OCI-LY1 (cell line): ENCODE measurements around the gene CRYBB2.
"Not testable (repeated sequence)": the region's sequence is repeated elsewhere in the genome, so short reads cannot be mapped to it uniquely, and the experiment has no call there.

Experiments
- H2AFZ ChIP-seq: fragments of 200-600 bp; sonication (generic), shearing (Covaris generic); 2 replicates; pipeline ENCODE4 v1.6.0; 2014; ENCODE audit warnings: antibody characterized with exemption, mild to moderate bottlenecking, low read length
- H3F3A ChIP-seq: fragments of 200-600 bp; sonication (generic), shearing (Covaris generic); 2 replicates; pipeline ENCODE4 v1.6.0; 2014; ENCODE audit warnings: mild to moderate bottlenecking, antibody characterized with exemption, low read length, moderate library complexity; ENCODE audit not compliant: insufficient read depth
- H3K27ac ChIP-seq: fragments of 200-600 bp; sonication (generic); 2 replicates; pipeline ENCODE4 v1.5.1; 2014; ENCODE audit warnings: low read length, mixed run types, mild to moderate bottlenecking, low read depth; ENCODE audit not compliant: poor library complexity, severe bottlenecking
- H3K27me3 ChIP-seq: fragments of 200-600 bp; sonication (generic); 2 replicates; pipeline ENCODE4 v1.6.0; 2014; ENCODE audit warnings: antibody characterized with exemption, mild to moderate bottlenecking, low read length, moderate library complexity; ENCODE audit not compliant: insufficient read depth
- H3K36me3 ChIP-seq: fragments of 200-600 bp; sonication (generic); 2 replicates; pipeline ENCODE4 v1.6.1; 2014; ENCODE audit warnings: mild to moderate bottlenecking, antibody characterized with exemption, low read length, moderate library complexity, mixed read lengths; ENCODE audit not compliant: insufficient read depth
- H3K4me1 ChIP-seq: fragments of 200-600 bp; sonication (generic); 2 replicates; pipeline ENCODE4 v1.5.1; 2014; ENCODE audit warnings: mild to moderate bottlenecking, low read length, moderate library complexity; ENCODE audit not compliant: insufficient read depth, severe bottlenecking
- H3K4me2 ChIP-seq: fragments of 200-600 bp; sonication (generic), shearing (Covaris generic); 2 replicates; pipeline ENCODE4 v1.6.1; 2014; ENCODE audit warnings: low read length
- H3K4me3 ChIP-seq: fragments of 200-600 bp; sonication (generic); 2 replicates; pipeline ENCODE4 v1.5.1; 2014; ENCODE audit warnings: low read length, low read depth, mild to moderate bottlenecking, mixed read lengths; ENCODE audit not compliant: poor library complexity, severe bottlenecking
- H3K79me2 ChIP-seq: fragments of 200-600 bp; shearing (Covaris generic); 2 replicates; pipeline ENCODE4 v1.6.1; 2016; ENCODE audit warnings: mixed run types, low read length, mixed read lengths; ENCODE audit not compliant: insufficient read depth
- H3K9ac ChIP-seq: fragments of 200-600 bp; sonication (generic), shearing (Covaris generic); 2 replicates; pipeline ENCODE4 v1.6.1; 2014; ENCODE audit warnings: mild to moderate bottlenecking, low read length, mixed read lengths
- H3K9me2 ChIP-seq: fragments of 200-600 bp; sonication (generic), shearing (Covaris generic); 2 replicates; pipeline ENCODE4 v1.6.1; 2014; ENCODE audit warnings: low read depth, mild to moderate bottlenecking, low read length, mixed read lengths
- H3K9me3 ChIP-seq: fragments of 200-600 bp; shearing (Covaris generic); 2 replicates; pipeline ENCODE4 v1.6.1; 2014; ENCODE audit warnings: low read length, mixed read lengths
- H4K20me1 ChIP-seq: fragments of 200-600 bp; sonication (generic), shearing (Covaris generic); 2 replicates; pipeline ENCODE4 v1.6.0; 2016; ENCODE audit warnings: mild to moderate bottlenecking, low read length; ENCODE audit not compliant: insufficient read depth
- CTCF ChIP-seq: fragments of 200-600 bp; sonication (generic), shearing (Covaris generic); IDR thresholded peaks from 2 replicates; pipeline ENCODE4 v1.5.1; 2017; ENCODE audit warnings: mild to moderate bottlenecking, antibody characterized with exemption, low read length, moderate library complexity, mixed read lengths
- EZH2 ChIP-seq: fragments of 200-600 bp; sonication (generic), shearing (Covaris generic); IDR thresholded peaks from 2 replicates; pipeline ENCODE4 v1.8.0; 2017; ENCODE audit warnings: borderline replicate concordance, mixed run types, mild to moderate bottlenecking, antibody characterized with exemption, low read length, moderate library complexity, mixed read lengths

The CRYBB2 gene

GRCh38 chr22:25221790-25222189 is 2.4 kb downstream of the CRYBB2 start:
- no peaks in the 10 kb centered on the region for H4K20me1 ChIP-seq
- H3K9ac ChIP-seq, result no peak overlapping the region
- TF ChIP-seq CTCF (no peak), EZH2 (no peak)
- no peak overlapping the region for H3K4me2 ChIP-seq
- H3K27ac ChIP-seq, result no peak overlapping the region
- H3K4me3 ChIP-seq, result no peak overlapping the region
- H3K9me3 ChIP-seq, result no peaks in the 10 kb centered on the region
- no peaks in the 10 kb centered on the region for H3K79me2 ChIP-seq
- H3K9me2 ChIP-seq, result no peaks in the 10 kb centered on the region
- no peaks in the 10 kb centered on the region for H3K4me1 ChIP-seq
- H3K36me3 ChIP-seq, result no peaks in the 10 kb centered on the region
- H3K27me3 ChIP-seq, result no peaks in the 10 kb centered on the region
- H3F3A ChIP-seq, result no peaks in the 10 kb centered on the region
- H2AFZ ChIP-seq, result no peak overlapping the region

GRCh38 chr22:25223269-25223850 is 3.9 kb downstream of the CRYBB2 start:
- no peaks in the 10 kb centered on the region for H3K9me2 ChIP-seq
- H4K20me1 ChIP-seq, result no peaks in the 10 kb centered on the region
- no peaks in the 10 kb centered on the region for H3K79me2 ChIP-seq
- no peaks in the 10 kb centered on the region for H3K4me1 ChIP-seq
- TF ChIP-seq EZH2, result no peak
- no peak overlapping the region for H3K4me2 ChIP-seq
- H3F3A ChIP-seq, result no peaks in the 10 kb centered on the region
- H3K9ac ChIP-seq, result no peak overlapping the region
- no peaks in the 10 kb centered on the region for H3K27me3 ChIP-seq
- H3K9me3 ChIP-seq, result no peaks in the 10 kb centered on the region
- H2AFZ ChIP-seq, result no peak overlapping the region
- H3K4me3 ChIP-seq, result no peak overlapping the region
- no peaks in the 10 kb centered on the region for H3K36me3 ChIP-seq
- no peak overlapping the region for H3K27ac ChIP-seq

- H3K4me1 ChIP-seq, result no peaks in the 10 kb centered on the region
- no peaks in the 10 kb centered on the region for H3K36me3 ChIP-seq
- no peak overlapping the region for H3K4me3 ChIP-seq
- no peak overlapping the region for H3K4me2 ChIP-seq
- no peaks in the 10 kb centered on the region for H3K79me2 ChIP-seq
- H3K9ac ChIP-seq, result no peak overlapping the region
- H3K27me3 ChIP-seq, result no peaks in the 10 kb centered on the region
- TF ChIP-seq EZH2, result no peak
- TF ChIP-seq CTCF, result no peak
- no peaks in the 10 kb centered on the region for H3F3A ChIP-seq
- H3K9me2 ChIP-seq, result no peaks in the 10 kb centered on the region
- H3K27ac ChIP-seq, result no peak overlapping the region
- no peaks in the 10 kb centered on the region for H3K9me3 ChIP-seq
- H4K20me1 ChIP-seq, result no peaks in the 10 kb centered on the region
- H2AFZ ChIP-seq, result no peak overlapping the region
These were observed 9.4 kb downstream of the CRYBB2 start for GRCh38 chr22:25228822-25229221.

- H3K9me2 ChIP-seq, H3K9me3 ChIP-seq, H3K4me3 ChIP-seq, H2AFZ ChIP-seq, H3K36me3 ChIP-seq, H3K4me2 ChIP-seq, H3F3A ChIP-seq, H3K27ac ChIP-seq, H3K9ac ChIP-seq, H3K4me1 ChIP-seq, H3K27me3 ChIP-seq, H4K20me1 ChIP-seq, H3K79me2 ChIP-seq: not testable (repeated sequence)
These were observed 11.3 kb downstream of the CRYBB2 start for GRCh38 chr22:25230760-25231159.
